OCI-LY1 (cell line): ENCODE results near the gene RMND5A.

ENCODE experiments used
- H2AFZ ChIP-seq: fragments of 200-600 bp; sonication (generic), shearing (Covaris generic); 2 replicates; pipeline ENCODE4 v1.6.0; 2014; ENCODE audit warnings: antibody characterized with exemption, mild to moderate bottlenecking, low read length
- H3F3A ChIP-seq: fragments of 200-600 bp; sonication (generic), shearing (Covaris generic); 2 replicates; pipeline ENCODE4 v1.6.0; 2014; ENCODE audit warnings: mild to moderate bottlenecking, antibody characterized with exemption, low read length, moderate library complexity; ENCODE audit not compliant: insufficient read depth
- H3K27ac ChIP-seq: fragments of 200-600 bp; sonication (generic); 2 replicates; pipeline ENCODE4 v1.5.1; 2014; ENCODE audit warnings: low read length, mixed run types, mild to moderate bottlenecking, low read depth; ENCODE audit not compliant: poor library complexity, severe bottlenecking
- H3K27me3 ChIP-seq: fragments of 200-600 bp; sonication (generic); 2 replicates; pipeline ENCODE4 v1.6.0; 2014; ENCODE audit warnings: antibody characterized with exemption, mild to moderate bottlenecking, low read length, moderate library complexity; ENCODE audit not compliant: insufficient read depth
- H3K36me3 ChIP-seq: fragments of 200-600 bp; sonication (generic); 2 replicates; pipeline ENCODE4 v1.6.1; 2014; ENCODE audit warnings: mild to moderate bottlenecking, antibody characterized with exemption, low read length, moderate library complexity, mixed read lengths; ENCODE audit not compliant: insufficient read depth
- H3K4me1 ChIP-seq: fragments of 200-600 bp; sonication (generic); 2 replicates; pipeline ENCODE4 v1.5.1; 2014; ENCODE audit warnings: mild to moderate bottlenecking, low read length, moderate library complexity; ENCODE audit not compliant: insufficient read depth, severe bottlenecking
- H3K4me2 ChIP-seq: fragments of 200-600 bp; sonication (generic), shearing (Covaris generic); 2 replicates; pipeline ENCODE4 v1.6.1; 2014; ENCODE audit warnings: low read length
- H3K4me3 ChIP-seq: fragments of 200-600 bp; sonication (generic); 2 replicates; pipeline ENCODE4 v1.5.1; 2014; ENCODE audit warnings: low read length, low read depth, mild to moderate bottlenecking, mixed read lengths; ENCODE audit not compliant: poor library complexity, severe bottlenecking
- H3K79me2 ChIP-seq: fragments of 200-600 bp; shearing (Covaris generic); 2 replicates; pipeline ENCODE4 v1.6.1; 2016; ENCODE audit warnings: mixed run types, low read length, mixed read lengths; ENCODE audit not compliant: insufficient read depth
- H3K9ac ChIP-seq: fragments of 200-600 bp; sonication (generic), shearing (Covaris generic); 2 replicates; pipeline ENCODE4 v1.6.1; 2014; ENCODE audit warnings: mild to moderate bottlenecking, low read length, mixed read lengths
- H3K9me2 ChIP-seq: fragments of 200-600 bp; sonication (generic), shearing (Covaris generic); 2 replicates; pipeline ENCODE4 v1.6.1; 2014; ENCODE audit warnings: low read depth, mild to moderate bottlenecking, low read length, mixed read lengths
- H3K9me3 ChIP-seq: fragments of 200-600 bp; shearing (Covaris generic); 2 replicates; pipeline ENCODE4 v1.6.1; 2014; ENCODE audit warnings: low read length, mixed read lengths
- H4K20me1 ChIP-seq: fragments of 200-600 bp; sonication (generic), shearing (Covaris generic); 2 replicates; pipeline ENCODE4 v1.6.0; 2016; ENCODE audit warnings: mild to moderate bottlenecking, low read length; ENCODE audit not compliant: insufficient read depth
- EZH2 ChIP-seq: fragments of 200-600 bp; sonication (generic), shearing (Covaris generic); IDR thresholded peaks from 2 replicates; pipeline ENCODE4 v1.8.0; 2017; ENCODE audit warnings: borderline replicate concordance, mixed run types, mild to moderate bottlenecking, antibody characterized with exemption, low read length, moderate library complexity, mixed read lengths
- TF ChIP-seq, protein P1 (sequence below): fragments of 200-600 bp; sonication (generic), shearing (Covaris generic); IDR thresholded peaks from 2 replicates; pipeline ENCODE4 v1.5.1; 2017; ENCODE audit warnings: mild to moderate bottlenecking, antibody characterized with exemption, low read length, moderate library complexity, mixed read lengths

Gene RMND5A

DNA sequence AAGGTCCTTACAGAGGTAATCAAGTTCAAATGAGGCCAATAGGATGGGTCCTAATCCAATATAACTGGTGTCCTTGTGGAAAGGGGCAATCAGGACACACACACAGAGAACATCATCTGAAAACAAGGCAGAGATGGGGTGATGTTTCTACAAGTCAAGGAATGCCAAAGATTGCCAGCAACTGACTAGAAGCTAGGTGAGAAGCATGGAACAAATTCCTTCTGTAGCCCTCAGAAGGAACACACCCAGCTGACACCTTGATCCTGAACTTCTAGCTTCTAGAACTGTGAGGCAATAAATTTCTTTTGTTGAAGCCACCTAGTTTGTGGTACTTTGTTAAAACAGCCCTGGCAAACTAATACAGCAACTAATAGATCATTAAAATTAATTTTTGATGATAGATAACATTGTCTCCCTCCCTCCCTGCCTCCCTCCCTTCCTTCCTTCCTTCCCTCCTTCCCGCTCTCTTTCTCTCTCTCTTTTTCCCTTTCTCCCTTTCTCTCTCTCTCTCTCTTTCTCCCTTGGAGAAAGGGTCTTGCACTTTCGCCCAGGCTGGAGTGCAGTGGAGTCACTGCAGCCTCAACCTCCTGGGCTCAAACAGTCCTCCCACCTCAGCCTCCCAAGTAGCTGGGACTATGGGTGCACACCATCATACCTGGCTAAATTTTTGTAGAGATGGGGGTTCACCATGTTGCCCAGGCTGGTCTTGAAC, 80.9 kb downstream of the RMND5A start:
- TF ChIP-seq, protein P1, sequence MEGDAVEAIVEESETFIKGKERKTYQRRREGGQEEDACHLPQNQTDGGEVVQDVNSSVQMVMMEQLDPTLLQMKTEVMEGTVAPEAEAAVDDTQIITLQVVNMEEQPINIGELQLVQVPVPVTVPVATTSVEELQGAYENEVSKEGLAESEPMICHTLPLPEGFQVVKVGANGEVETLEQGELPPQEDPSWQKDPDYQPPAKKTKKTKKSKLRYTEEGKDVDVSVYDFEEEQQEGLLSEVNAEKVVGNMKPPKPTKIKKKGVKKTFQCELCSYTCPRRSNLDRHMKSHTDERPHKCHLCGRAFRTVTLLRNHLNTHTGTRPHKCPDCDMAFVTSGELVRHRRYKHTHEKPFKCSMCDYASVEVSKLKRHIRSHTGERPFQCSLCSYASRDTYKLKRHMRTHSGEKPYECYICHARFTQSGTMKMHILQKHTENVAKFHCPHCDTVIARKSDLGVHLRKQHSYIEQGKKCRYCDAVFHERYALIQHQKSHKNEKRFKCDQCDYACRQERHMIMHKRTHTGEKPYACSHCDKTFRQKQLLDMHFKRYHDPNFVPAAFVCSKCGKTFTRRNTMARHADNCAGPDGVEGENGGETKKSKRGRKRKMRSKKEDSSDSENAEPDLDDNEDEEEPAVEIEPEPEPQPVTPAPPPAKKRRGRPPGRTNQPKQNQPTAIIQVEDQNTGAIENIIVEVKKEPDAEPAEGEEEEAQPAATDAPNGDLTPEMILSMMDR: no peak
- no peak for TF ChIP-seq EZH2
- Histone ChIP-seq H3K36me3 (no peaks in the 10 kb centered on the region; the same call in 1 of the 2 replicates), H3K4me3 (no peak overlapping the region), H3F3A (no peaks in the 10 kb centered on the region), H3K9me2 (no peaks in the 10 kb centered on the region), H4K20me1 (no peaks in the 10 kb centered on the region), H3K79me2 (no peaks in the 10 kb centered on the region), H3K9ac (no peak overlapping the region), H2AFZ (no peak overlapping the region), H3K4me2 (no peak overlapping the region), H3K9me3 (peaks cover 10% of the 10 kb centered on the region), H3K4me1 (peaks cover 2% of the 10 kb centered on the region), H3K27me3 (no peaks in the 10 kb centered on the region; the same call in 1 of the 2 replicates), H3K27ac (no peak overlapping the region)

DNA sequence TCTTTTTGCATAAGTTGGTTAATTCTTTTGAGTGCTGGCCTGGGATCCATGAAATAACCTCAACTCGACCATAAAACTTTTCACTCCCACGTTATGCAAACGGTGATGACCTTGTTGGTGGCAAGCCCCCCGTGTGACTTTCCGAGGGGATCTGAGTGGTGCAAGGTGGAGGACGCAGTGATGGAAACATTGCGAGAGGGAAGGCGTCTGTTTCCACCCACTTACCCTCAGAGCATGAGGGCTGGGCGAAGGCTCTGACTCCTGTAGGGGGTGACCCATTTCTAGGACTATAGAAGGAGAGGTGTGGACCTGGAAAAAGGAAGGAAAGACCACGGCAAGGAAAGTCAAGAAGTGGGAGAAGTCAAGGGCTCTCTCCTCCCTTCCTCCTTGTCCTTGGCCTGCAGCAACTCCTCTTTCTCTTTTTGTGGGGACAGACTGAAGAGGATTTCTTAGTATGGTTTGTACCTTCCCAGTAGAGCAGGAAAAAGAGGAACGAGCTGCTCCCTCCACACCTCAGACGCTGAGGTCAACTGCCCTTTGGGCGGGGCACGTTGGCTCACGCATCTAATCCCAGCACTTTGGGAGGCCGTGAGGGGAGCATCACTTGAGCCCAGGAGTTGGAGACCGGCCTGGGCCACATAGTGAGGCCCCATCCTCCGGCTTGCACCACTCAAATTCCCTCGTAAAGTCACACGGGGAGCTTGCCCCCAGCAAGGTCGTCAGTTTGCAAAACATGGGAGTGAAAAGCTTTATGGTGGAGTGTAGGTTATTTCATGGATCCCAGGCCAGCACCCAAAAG, 86.2 kb downstream of the RMND5A start:
- no peak overlapping the region for H3K9ac ChIP-seq
- H3K36me3 ChIP-seq: no peaks in the 10 kb centered on the region
- H3K27ac ChIP-seq: no peak overlapping the region
- TF ChIP-seq EZH2: no peak
- TF ChIP-seq, protein P1: no peak
- H3K4me2 ChIP-seq: 0 out of 2 replicates have a peak overlapping the region, but pooled peaks have one; percentile 21
- no peaks in the 10 kb centered on the region for H3K79me2 ChIP-seq
- no peaks in the 10 kb centered on the region for H3K9me3 ChIP-seq
- no peaks in the 10 kb centered on the region for H3F3A ChIP-seq
- no peaks in the 10 kb centered on the region for H3K9me2 ChIP-seq
- no peaks in the 10 kb centered on the region for H4K20me1 ChIP-seq
- H3K4me3 ChIP-seq: no peak overlapping the region
- H3K27me3 ChIP-seq: no peaks in the 10 kb centered on the region
- H3K4me1 ChIP-seq: peaks cover 25% of the 10 kb centered on the region
- no peak overlapping the region for H2AFZ ChIP-seq

DNA sequence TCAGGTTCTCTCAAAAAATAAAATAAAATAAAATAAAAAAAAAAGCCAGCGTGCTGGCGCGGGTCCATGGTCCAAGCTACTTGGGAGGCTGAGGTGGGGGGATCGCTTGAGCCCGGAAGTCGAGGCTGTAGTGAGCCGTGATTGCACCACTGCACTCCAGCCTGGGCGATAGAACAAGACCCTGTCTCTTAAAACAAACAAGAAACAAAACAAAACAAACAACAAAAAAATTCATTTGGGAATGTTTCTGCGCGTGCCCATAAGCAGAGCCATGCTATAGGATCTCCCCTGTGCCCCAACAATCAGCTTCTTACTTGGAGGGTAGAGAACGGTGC, 87.0 kb downstream of the RMND5A start:
- H3K9ac ChIP-seq: no peak overlapping the region; the same call in 1 of the 2 replicates
- no peak overlapping the region for H2AFZ ChIP-seq
- H4K20me1 ChIP-seq: no peaks in the 10 kb centered on the region
- H3K27ac ChIP-seq: no peak overlapping the region
- H3K9me3 ChIP-seq: no peaks in the 10 kb centered on the region
- no peaks in the 10 kb centered on the region for H3K36me3 ChIP-seq
- peak overlapping the region; percentile 68 for H3K4me2 ChIP-seq
- no peak for TF ChIP-seq EZH2
- H3K4me1 ChIP-seq: peaks cover 25% of the 10 kb centered on the region
- no peaks in the 10 kb centered on the region for H3K79me2 ChIP-seq
- H3K9me2 ChIP-seq: no peaks in the 10 kb centered on the region
- no peaks in the 10 kb centered on the region for H3F3A ChIP-seq
- no peaks in the 10 kb centered on the region for H3K27me3 ChIP-seq
- H3K4me3 ChIP-seq: peak overlapping the region; percentile 52
